Subcutaneous preadipocyte (primary cell): ENCODE results near the gene OR8B3. TPM values are rescaled to one million over a fixed set of nuclear protein-coding genes. Genes with fewer than 3 reads are reported as not detected.

ENCODE experiments used
- total RNA-seq: library from RNA; depleted of rRNA; stranded (reverse); fragments of >200 nt; gene quantifications from 2 replicates; pipeline ENCODE4 v1.2.3, GENCODE V29; 2012

OR8B3 gene
- not detected in 2 replicates for total RNA-seq

GRCh38 chr11:124398924-124399323, at the start of gene OR8B3:
Gene OR8B3, minus strand, starts transcription at chr11:124399024. Its CDS starts 1,673 bp downstream, at chr11:124397351.

GRCh38 chr11:124445646-124446150, 46.9 kb upstream of the OR8B3 start, which contains the start of gene OR8B8:
Gene OR8B8, minus strand, starts transcription at chr11:124445696. Its CDS starts 4,611 bp downstream, at chr11:124441085.

GRCh38 chr11:124424384-124424921, 25.6 kb upstream of the OR8B3 start, which contains the start of gene OR8B4:
Gene OR8B4, minus strand, starts transcription at chr11:124424871. Its CDS starts 0 bp downstream, at chr11:124424871.

GRCh38 chr11:124384399-124384798, 14.4 kb downstream of the OR8B3 start, which contains the start of gene OR8B2:
Gene OR8B2, minus strand, starts transcription at chr11:124384499. Its CDS starts 1,156 bp downstream, at chr11:124383343.

Other genes with a start within 250 kb of the OR8B3 start
- not detected in 2 replicates for gene OR10D3, start 215.7 kb downstream of the OR8B3 start, total RNA-seq
- gene OR8G1, start 157.9 kb downstream of the OR8B3 start, total RNA-seq: not detected in 2 replicates
- gene OR8G5, start 142.6 kb downstream of the OR8B3 start, total RNA-seq: not detected in 2 replicates
- gene OR8D1, start 85.1 kb downstream of the OR8B3 start, total RNA-seq: not detected in 2 replicates
- not detected in 2 replicates for gene OR8D2, start 78.8 kb downstream of the OR8B3 start, total RNA-seq
- gene OR8B2, start 14.5 kb downstream of the OR8B3 start, total RNA-seq: not detected in 2 replicates
- gene OR8B4, start 25.8 kb upstream of the OR8B3 start, total RNA-seq: not detected in 2 replicates
- not detected in 2 replicates for gene OR8B8, start 46.7 kb upstream of the OR8B3 start, total RNA-seq
- gene OR8B12, start 144.6 kb upstream of the OR8B3 start, total RNA-seq: not detected in 2 replicates
- gene OR8A1, start 171.0 kb upstream of the OR8B3 start, total RNA-seq: not detected in 2 replicates
- not detected in 2 replicates for gene PANX3, start 212.4 kb upstream of the OR8B3 start, total RNA-seq
- gene TBRG1, start 223.8 kb upstream of the OR8B3 start, total RNA-seq: 17.6 and 22.7 TPM in 2 replicates